T-helper 2 cell treated with Interferon-gamma antibody and Interleukin-4, amounts not matched to agents 5 μg/mL and 100 μg/mL, for 36 hours (primary cell): ENCODE results near the gene CEP41.
A peak's percentile ranks its signal among the peaks of the same experiment; 100 is the strongest.

Experiments used
- DNase-seq: peaks from one replicate; pipeline ENCODE4 v3.0.0; 2021; ENCODE audit warnings: low spot score
- H3K27ac Mint-ChIP-seq: one replicate; pipeline ENCODE4 v1.8.0; 2021; ENCODE audit warnings: mild to moderate bottlenecking, mixed read lengths
- H3K27me3 Mint-ChIP-seq: one replicate; pipeline ENCODE4 v1.8.0; 2021; ENCODE audit warnings: low read depth, mixed read lengths
- H3K36me3 Mint-ChIP-seq: one replicate; pipeline ENCODE4 v1.8.0; 2021; ENCODE audit warnings: low read depth, mixed read lengths
- H3K4me1 Mint-ChIP-seq: one replicate; pipeline ENCODE4 v1.8.0; 2021; ENCODE audit warnings: low read depth, mixed read lengths
- H3K4me3 Mint-ChIP-seq: one replicate; pipeline ENCODE4 v1.8.0; 2022; ENCODE audit warnings: mild to moderate bottlenecking, moderate library complexity, mixed read lengths
- H3K9me3 Mint-ChIP-seq: one replicate; pipeline ENCODE4 v1.8.0; 2021; ENCODE audit warnings: mixed read lengths

CEP41 gene

DNA sequence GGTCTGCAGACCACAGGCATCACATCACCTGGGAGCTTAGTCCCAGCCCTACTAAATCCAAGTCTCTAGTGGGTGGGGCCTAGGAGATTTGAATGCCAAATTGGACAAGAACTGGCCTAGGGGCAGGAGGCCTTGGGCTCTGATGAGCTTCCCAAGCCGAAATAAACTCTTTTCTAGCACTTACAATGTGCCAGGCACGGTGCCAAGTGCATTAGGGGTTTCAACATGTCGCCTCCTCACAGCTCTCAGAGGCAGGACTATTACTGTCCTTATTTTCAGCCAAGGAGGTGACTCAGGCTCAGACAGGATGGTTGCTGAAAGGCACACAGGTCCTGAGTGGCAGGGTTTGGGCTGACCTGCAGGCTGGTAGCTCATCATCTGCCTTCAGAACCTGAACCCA is 69.8 kb downstream of the CEP41 start:
- Mint-ChIP-seq H3K4me1 (peaks cover 23% of the 10 kb centered on the region), H3K27me3 (no peaks in the 10 kb centered on the region), H3K36me3 (no peaks in the 10 kb centered on the region), H3K27ac (no peak overlapping the region), H3K9me3 (peaks cover under 1% of the 10 kb centered on the region), H3K4me3 (no peak overlapping the region)
- DNase-seq, result no peak

GRCh38 chr7:130369831-130370550 is 70.8 kb downstream of the CEP41 start:
- Mint-ChIP-seq H3K9me3 (no peaks in the 10 kb centered on the region), H3K4me3 (no peak overlapping the region), H3K4me1 (peaks cover 23% of the 10 kb centered on the region), H3K27me3 (no peaks in the 10 kb centered on the region), H3K27ac (no peak overlapping the region), H3K36me3 (no peaks in the 10 kb centered on the region)
- DNase-seq, result no peak

DNA sequence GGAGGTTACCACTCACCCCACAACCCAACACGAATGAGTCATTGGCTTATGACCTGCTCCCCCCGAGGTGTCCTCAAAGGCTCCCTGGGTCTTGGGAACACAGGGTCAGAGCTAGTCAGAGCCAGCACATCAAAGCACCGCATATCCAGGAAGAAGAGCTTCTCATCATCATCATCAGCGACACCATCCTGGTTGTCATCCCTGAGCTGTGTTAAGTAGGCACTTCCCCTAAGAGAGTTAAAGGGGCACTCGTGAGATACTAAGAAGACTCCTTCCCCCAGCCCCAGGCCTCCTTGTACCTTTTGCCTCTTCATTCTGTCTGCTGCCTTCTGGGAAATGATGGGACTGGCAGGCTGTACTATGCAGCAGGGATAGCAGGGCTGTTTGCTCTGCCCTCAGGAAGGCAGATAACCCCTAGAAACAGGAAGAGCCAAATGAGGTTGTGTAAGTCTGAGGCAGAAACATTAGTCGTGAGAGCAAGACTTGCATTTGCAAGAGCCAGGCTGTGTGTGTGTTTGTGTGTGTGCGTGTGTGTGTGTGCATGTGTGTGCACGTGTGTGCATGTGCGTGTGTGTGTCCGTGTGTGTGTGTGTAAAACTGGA is 71.6 kb downstream of the CEP41 start:
- Mint-ChIP-seq H3K27me3 (no peaks in the 10 kb centered on the region), H3K27ac (peak overlapping the region; percentile 55), H3K36me3 (no peaks in the 10 kb centered on the region), H3K4me3 (peak overlapping the region; percentile 28), H3K9me3 (no peaks in the 10 kb centered on the region), H3K4me1 (peaks cover 23% of the 10 kb centered on the region)
- no peak for DNase-seq

- H3K9me3 Mint-ChIP-seq, result no peaks in the 10 kb centered on the region
- no peaks in the 10 kb centered on the region for H3K27me3 Mint-ChIP-seq
- peaks cover 26% of the 10 kb centered on the region for H3K4me1 Mint-ChIP-seq
- H3K36me3 Mint-ChIP-seq, result no peaks in the 10 kb centered on the region
- H3K4me3 Mint-ChIP-seq, result no peak overlapping the region
- no peak for DNase-seq
- H3K27ac Mint-ChIP-seq, result no peak overlapping the region
Observed at GRCh38 chr7:130367836-130368746, 72.7 kb downstream of the CEP41 start.

GRCh38 chr7:130367088-130367755 is 73.6 kb downstream of the CEP41 start:
- no peaks in the 10 kb centered on the region for H3K27me3 Mint-ChIP-seq
- peaks cover 26% of the 10 kb centered on the region for H3K4me1 Mint-ChIP-seq
- DNase-seq, result no peak
- H3K27ac Mint-ChIP-seq, result peak overlapping the region; percentile 49
- no peaks in the 10 kb centered on the region for H3K9me3 Mint-ChIP-seq
- no peaks in the 10 kb centered on the region for H3K36me3 Mint-ChIP-seq
- H3K4me3 Mint-ChIP-seq, result peak overlapping the region; percentile 57

- H3K27me3 Mint-ChIP-seq, result no peaks in the 10 kb centered on the region
- DNase-seq, result no peak
- no peaks in the 10 kb centered on the region for H3K36me3 Mint-ChIP-seq
- H3K9me3 Mint-ChIP-seq, result no peaks in the 10 kb centered on the region
- H3K4me3 Mint-ChIP-seq, result peak overlapping the region; percentile 57
- H3K4me1 Mint-ChIP-seq, result peaks cover 26% of the 10 kb centered on the region
- no peak overlapping the region for H3K27ac Mint-ChIP-seq
Observed at GRCh38 chr7:130366564-130366963, 74.3 kb downstream of the CEP41 start.

DNA sequence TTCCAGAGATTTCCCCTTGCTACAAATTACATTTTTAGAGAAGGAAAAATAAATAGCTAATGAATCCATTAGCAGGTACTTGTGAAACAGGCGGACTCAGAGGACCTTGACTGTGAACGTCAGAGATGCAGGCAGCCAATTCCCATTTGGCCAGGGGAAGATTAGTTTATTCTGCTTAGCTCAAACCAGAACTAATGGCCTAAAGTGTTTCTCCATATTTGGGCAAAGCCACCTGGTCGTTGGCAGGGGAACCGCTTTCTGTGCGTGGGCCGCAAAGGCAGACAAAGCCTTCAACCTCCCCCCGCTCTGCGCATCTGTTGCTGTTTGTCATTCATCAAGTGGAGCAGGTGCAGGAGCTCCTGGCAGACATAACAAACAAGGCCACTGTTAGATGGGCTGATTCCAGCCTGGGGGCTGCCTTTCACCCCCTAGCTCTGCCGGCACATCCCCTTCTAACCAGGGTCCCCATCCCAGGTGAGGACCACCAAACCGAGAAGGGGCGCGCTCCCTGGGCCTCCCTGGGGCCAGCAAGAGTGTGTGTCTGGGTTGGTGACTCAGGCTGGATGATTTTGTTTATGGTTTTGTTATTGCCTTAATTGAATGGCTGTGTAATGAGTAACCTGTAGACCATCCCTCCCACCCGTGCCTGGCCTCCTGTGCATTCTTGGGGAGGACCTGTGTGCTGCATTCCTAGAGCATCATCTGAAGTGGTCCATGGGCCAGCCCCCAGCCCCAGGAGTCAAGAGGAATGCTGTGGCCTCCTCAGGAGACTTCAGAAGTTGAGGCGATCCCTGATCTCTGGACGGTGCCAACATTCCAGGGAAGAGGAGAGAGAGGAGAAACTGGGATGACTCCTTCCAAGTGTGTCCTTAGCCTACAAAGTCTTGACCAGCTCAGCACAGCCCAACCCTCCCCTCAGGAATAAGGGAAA is 75.0 kb downstream of the CEP41 start:
- Mint-ChIP-seq H3K4me3 (peak overlapping the region; percentile 15), H3K27ac (no peak overlapping the region), H3K27me3 (no peaks in the 10 kb centered on the region), H3K36me3 (no peaks in the 10 kb centered on the region), H3K4me1 (peaks cover 26% of the 10 kb centered on the region), H3K9me3 (peaks cover 5% of the 10 kb centered on the region)
- no peak for DNase-seq

GRCh38 chr7:130365088-130365487 is 75.7 kb downstream of the CEP41 start:
- H3K4me3 Mint-ChIP-seq, result no peak overlapping the region
- no peaks in the 10 kb centered on the region for H3K27me3 Mint-ChIP-seq
- H3K36me3 Mint-ChIP-seq, result peaks cover under 1% of the 10 kb centered on the region
- peaks cover 12% of the 10 kb centered on the region for H3K9me3 Mint-ChIP-seq
- DNase-seq, result no peak
- peaks cover 26% of the 10 kb centered on the region for H3K4me1 Mint-ChIP-seq
- H3K27ac Mint-ChIP-seq, result no peak overlapping the region

GRCh38 chr7:130364451-130364850 is 76.4 kb downstream of the CEP41 start:
- no peak for DNase-seq
- peaks cover 18% of the 10 kb centered on the region for H3K9me3 Mint-ChIP-seq
- no peak overlapping the region for H3K4me3 Mint-ChIP-seq
- H3K27ac Mint-ChIP-seq, result no peak overlapping the region
- peaks cover 1% of the 10 kb centered on the region for H3K36me3 Mint-ChIP-seq
- peaks cover 20% of the 10 kb centered on the region for H3K4me1 Mint-ChIP-seq
- H3K27me3 Mint-ChIP-seq, result no peaks in the 10 kb centered on the region

GRCh38 chr7:130363026-130363847 is 77.6 kb downstream of the CEP41 start:
- H3K27ac Mint-ChIP-seq, result no peak overlapping the region
- H3K4me3 Mint-ChIP-seq, result no peak overlapping the region
- peak; percentile 70 for DNase-seq
- peaks cover 22% of the 10 kb centered on the region for H3K9me3 Mint-ChIP-seq
- H3K36me3 Mint-ChIP-seq, result peaks cover 1% of the 10 kb centered on the region
- no peaks in the 10 kb centered on the region for H3K27me3 Mint-ChIP-seq
- peaks cover 9% of the 10 kb centered on the region for H3K4me1 Mint-ChIP-seq

- no peaks in the 10 kb centered on the region for H3K27me3 Mint-ChIP-seq
- H3K4me1 Mint-ChIP-seq, result peaks cover 8% of the 10 kb centered on the region
- no peak for DNase-seq
- peaks cover 1% of the 10 kb centered on the region for H3K36me3 Mint-ChIP-seq
- no peak overlapping the region for H3K4me3 Mint-ChIP-seq
- peaks cover 22% of the 10 kb centered on the region for H3K9me3 Mint-ChIP-seq
- no peak overlapping the region for H3K27ac Mint-ChIP-seq
Observed at GRCh38 chr7:130362251-130362816, 78.5 kb downstream of the CEP41 start.

DNA sequence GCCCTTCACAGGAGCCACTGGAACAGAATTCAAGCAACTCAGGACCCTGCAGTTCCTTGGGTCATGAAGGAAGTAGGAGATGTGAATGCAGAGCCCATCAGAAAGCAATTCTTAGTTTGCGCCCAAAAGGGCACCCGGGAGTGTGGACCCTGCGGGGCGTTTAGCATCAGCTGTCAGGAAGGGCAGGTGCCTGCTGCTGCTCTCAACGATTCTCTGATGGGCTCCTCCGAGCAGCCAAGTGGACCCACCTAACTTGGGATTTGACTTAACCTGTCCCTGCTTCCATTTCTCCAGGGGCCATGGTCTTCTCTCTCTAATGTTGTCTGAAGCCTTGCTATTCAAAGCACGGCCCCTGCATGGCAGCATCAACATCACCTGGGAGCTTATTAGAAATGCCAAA is 79.1 kb downstream of the CEP41 start:
- peaks cover 22% of the 10 kb centered on the region for H3K9me3 Mint-ChIP-seq
- peaks cover 3% of the 10 kb centered on the region for H3K4me1 Mint-ChIP-seq
- no peak for DNase-seq
- H3K36me3 Mint-ChIP-seq, result peaks cover 1% of the 10 kb centered on the region
- H3K27ac Mint-ChIP-seq, result no peak overlapping the region
- H3K27me3 Mint-ChIP-seq, result no peaks in the 10 kb centered on the region
- no peak overlapping the region for H3K4me3 Mint-ChIP-seq
